A673 (cell line): ENCODE data around the gene STC2. TPM values are rescaled to one million over a fixed set of nuclear protein-coding genes. Genes with fewer than 3 reads are reported as not detected.

Experiments used
- BruUV-seq: library from RNA; stranded (reverse); fragments of 400-500 nt; replicated peaks from 2 replicates; lab custom pipeline; 2021; lab: Mats Ljungman, UMichigan
- CTCF ChIA-PET: fragments of 300-600 bp; sonication (Branson Sonifier 250); formaldehyde crosslinking; loops from one replicate; lab custom pipeline; 2022; ENCODE audit warnings: antibody characterized with exemption; lab: Charles Lee
- POLR2A ChIA-PET: fragments of 300-600 bp; sonication (Branson Sonifier 250); formaldehyde crosslinking; loops from one replicate; lab custom pipeline; 2022; ENCODE audit warnings: antibody characterized with exemption; ENCODE audit not compliant: low non-redundant PET; lab: Charles Lee
- DNase-seq: peaks from one replicate; pipeline ENCODE4 v3.0.0-alpha.2; 2015; ENCODE audit warnings: low spot score
- H3K27ac ChIP-seq: fragments of 200-600 bp; sonication (generic); 2 replicates; pipeline ENCODE4 v1.5.1; 2016; ENCODE audit warnings: mixed run types, low read depth, mild to moderate bottlenecking, mixed read lengths, antibody characterized with exemption, low read length; ENCODE audit not compliant: poor library complexity, severe bottlenecking
- H3K27me3 ChIP-seq: fragments of 200-600 bp; sonication (generic); replicated peaks from 2 replicates; pipeline ENCODE4 v1.6.1; 2017; ENCODE audit warnings: mixed run types, low read depth, mild to moderate bottlenecking, mixed read lengths, antibody characterized with exemption, low read length; ENCODE audit not compliant: insufficient read depth, poor library complexity
- H3K36me3 ChIP-seq: fragments of 200-600 bp; sonication (generic); 2 replicates; pipeline ENCODE4 v1.6.1; 2016; ENCODE audit warnings: mixed run types, mild to moderate bottlenecking, mixed read lengths, antibody characterized with exemption, low read length; ENCODE audit not compliant: insufficient read depth, poor library complexity, severe bottlenecking
- H3K4me1 ChIP-seq: fragments of 200-600 bp; sonication (generic); 2 replicates; pipeline ENCODE4 v1.6.1; 2017; ENCODE audit warnings: mixed run types, mild to moderate bottlenecking, mixed read lengths, antibody characterized with exemption, low read length; ENCODE audit not compliant: insufficient read depth, poor library complexity, severe bottlenecking
- H3K4me3 ChIP-seq: fragments of 200-600 bp; sonication (generic); 2 replicates; pipeline ENCODE4 v1.5.1; 2016; ENCODE audit warnings: low read depth, mixed run types, mild to moderate bottlenecking, mixed read lengths, low read length; ENCODE audit not compliant: poor library complexity, severe bottlenecking
- H3K9me3 ChIP-seq: fragments of 200-600 bp; sonication (generic); 2 replicates; pipeline ENCODE4 v1.6.1; 2016; ENCODE audit warnings: mixed run types, low read depth, mild to moderate bottlenecking, mixed read lengths, antibody characterized with exemption, low read length; ENCODE audit not compliant: poor library complexity, severe bottlenecking
- EZH2 ChIP-seq: fragments of 200-600 bp; sonication (generic); IDR thresholded peaks from 2 replicates; pipeline ENCODE4 v1.6.1; 2017; ENCODE audit warnings: borderline replicate concordance, low read depth, mild to moderate bottlenecking, mixed read lengths, antibody characterized with exemption, low read length; ENCODE audit not compliant: poor library complexity, severe bottlenecking
- intact Hi-C: fragments of 100-400 bp; cut with micrococcal nuclease; formaldehyde crosslinking; loops from one replicate; pipeline ENCODE4 v1.10.0; 2022; ENCODE audit not compliant: unreplicated experiment
- total RNA-seq: library from RNA; stranded (reverse); gene quantifications from 2 replicates; pipeline ENCODE4 v1.2.3, GENCODE V29; 2021
- TF ChIP-seq, protein P1 (sequence below): fragments of 300-800, 200-600 bp; sonication (generic); conservative IDR thresholded peaks from 2 replicates; pipeline ENCODE4 v1.5.1; 2017; ENCODE audit warnings: low read depth, mild to moderate bottlenecking, antibody characterized with exemption, low read length, moderate library complexity, mixed read lengths

Gene STC2
- total RNA-seq, 1 experiment from 2014 or later = 19.2 TPM

DNA sequence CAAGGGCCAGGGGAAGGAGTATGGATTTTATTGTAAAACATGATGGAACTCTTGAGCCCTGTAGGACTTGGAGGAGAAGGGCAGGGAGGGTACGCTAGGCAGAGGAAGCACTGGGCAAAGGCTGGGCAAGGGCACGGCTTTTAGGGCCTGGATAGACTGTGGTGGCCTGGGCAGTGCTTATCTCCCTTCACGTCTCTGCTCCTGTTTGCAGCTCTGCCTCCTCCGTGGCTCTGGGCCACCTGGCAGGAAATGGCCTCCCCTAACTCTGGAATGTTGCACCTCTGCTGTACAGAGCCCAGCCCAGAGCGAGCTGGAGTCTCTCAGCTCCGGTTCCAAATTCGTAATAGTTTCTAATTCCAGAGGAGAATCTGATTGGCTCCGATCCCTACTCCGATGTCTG is 12.2 kb upstream of the STC2 start:
- DNase-seq = no peak
- H3K27ac ChIP-seq = no peak overlapping the region
- no TSS peak for BruUV-seq
- H3K9me3 ChIP-seq = no peaks in the 10 kb centered on the region
- H3K27me3 ChIP-seq = no peaks in the 10 kb centered on the region
- H3K36me3 ChIP-seq = no peaks in the 10 kb centered on the region
- H3K4me1 ChIP-seq = no peaks in the 10 kb centered on the region
- POLR2A ChIA-PET = no interaction called here
- intact Hi-C loops = no loop called here
- CTCF ChIA-PET = no interaction called here
- TF ChIP-seq, protein P1, sequence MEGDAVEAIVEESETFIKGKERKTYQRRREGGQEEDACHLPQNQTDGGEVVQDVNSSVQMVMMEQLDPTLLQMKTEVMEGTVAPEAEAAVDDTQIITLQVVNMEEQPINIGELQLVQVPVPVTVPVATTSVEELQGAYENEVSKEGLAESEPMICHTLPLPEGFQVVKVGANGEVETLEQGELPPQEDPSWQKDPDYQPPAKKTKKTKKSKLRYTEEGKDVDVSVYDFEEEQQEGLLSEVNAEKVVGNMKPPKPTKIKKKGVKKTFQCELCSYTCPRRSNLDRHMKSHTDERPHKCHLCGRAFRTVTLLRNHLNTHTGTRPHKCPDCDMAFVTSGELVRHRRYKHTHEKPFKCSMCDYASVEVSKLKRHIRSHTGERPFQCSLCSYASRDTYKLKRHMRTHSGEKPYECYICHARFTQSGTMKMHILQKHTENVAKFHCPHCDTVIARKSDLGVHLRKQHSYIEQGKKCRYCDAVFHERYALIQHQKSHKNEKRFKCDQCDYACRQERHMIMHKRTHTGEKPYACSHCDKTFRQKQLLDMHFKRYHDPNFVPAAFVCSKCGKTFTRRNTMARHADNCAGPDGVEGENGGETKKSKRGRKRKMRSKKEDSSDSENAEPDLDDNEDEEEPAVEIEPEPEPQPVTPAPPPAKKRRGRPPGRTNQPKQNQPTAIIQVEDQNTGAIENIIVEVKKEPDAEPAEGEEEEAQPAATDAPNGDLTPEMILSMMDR = no peak
- no peak for TF ChIP-seq EZH2
- H3K4me3 ChIP-seq = no peak overlapping the region

DNA sequence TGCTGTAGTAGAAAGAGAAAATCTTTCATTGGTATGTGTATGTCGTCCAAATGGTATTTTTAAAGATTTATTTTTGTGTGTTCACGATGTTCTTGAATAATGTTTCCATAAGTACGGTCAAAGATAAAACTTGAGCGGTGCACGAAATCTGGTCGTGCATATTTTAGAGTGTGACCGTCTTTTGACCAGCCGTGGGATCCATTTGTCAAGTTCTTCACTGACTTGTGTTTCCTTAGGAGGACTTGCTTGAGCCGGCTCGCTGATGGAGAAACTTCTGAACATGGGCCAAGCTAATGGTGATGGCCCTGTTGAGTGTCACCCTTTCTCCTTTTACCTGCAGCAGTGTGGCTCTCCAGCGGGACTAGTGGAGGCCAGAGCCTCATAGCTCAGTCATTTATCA is 11.1 kb upstream of the STC2 start:
- CTCF ChIA-PET = no interaction called here

DNA sequence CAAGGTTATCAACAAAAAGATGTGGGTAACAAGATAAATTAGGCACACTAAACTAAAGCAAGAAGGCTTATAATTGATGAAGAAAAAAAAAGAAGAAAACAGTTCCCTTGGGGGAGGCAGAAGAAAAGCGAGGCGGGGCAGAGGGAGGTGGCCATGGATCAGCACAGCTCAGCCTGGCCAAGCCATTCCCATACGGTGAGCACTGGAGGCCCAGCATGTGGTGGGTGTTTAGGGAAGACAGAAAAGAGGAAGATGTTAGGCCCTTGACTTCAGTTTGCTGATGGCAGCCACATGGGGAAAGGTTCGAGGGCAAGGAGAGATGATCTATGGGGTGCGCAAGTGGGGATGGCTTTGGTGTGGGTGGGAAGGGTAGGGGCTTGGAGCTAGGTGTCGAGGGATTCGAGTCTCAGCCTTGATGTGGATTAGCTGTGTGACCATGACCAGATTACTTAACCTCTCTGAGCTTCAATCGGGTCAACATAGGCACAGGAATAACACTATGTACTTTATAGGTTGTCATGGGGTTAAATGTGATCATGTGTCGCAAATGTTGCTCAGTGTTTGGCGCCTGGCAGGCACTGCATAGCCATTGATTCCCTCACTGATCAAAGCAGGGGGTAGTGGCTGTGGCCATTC is 10.3 kb upstream of the STC2 start:
- TF ChIP-seq, protein P1 = no peak
- TF ChIP-seq EZH2 = no peak
- H3K4me1 ChIP-seq = no peaks in the 10 kb centered on the region
- H3K27me3 ChIP-seq = no peaks in the 10 kb centered on the region
- intact Hi-C loops = no loop called here
- POLR2A ChIA-PET = no interaction called here
- CTCF ChIA-PET = no interaction called here
- no peak overlapping the region for H3K27ac ChIP-seq
- no peaks in the 10 kb centered on the region for H3K36me3 ChIP-seq
- H3K4me3 ChIP-seq = no peak overlapping the region
- BruUV-seq = no TSS peak
- H3K9me3 ChIP-seq = no peaks in the 10 kb centered on the region
- DNase-seq = no peak

More for the DNA sequence above, 11.1 kb upstream of the STC2 start:
- intact Hi-C loops = no loop called here
- Histone ChIP-seq H3K9me3 (no peaks in the 10 kb centered on the region), H3K4me1 (no peaks in the 10 kb centered on the region), H3K4me3 (no peak overlapping the region), H3K27ac (no peak overlapping the region), H3K36me3 (no peaks in the 10 kb centered on the region), H3K27me3 (no peaks in the 10 kb centered on the region)
- no peak for DNase-seq
- POLR2A ChIA-PET = no interaction called here
- BruUV-seq = no TSS peak
- TF ChIP-seq, protein P1 = no peak
- TF ChIP-seq EZH2 = no peak
